HG03108 (cell line): ENCODE results near the gene AKNAD1.
"Not testable (repeated sequence)": the region's sequence is repeated elsewhere in the genome, so short reads cannot be mapped to it uniquely, and the experiment has no call there.

Experiments used
- ATAC-seq: cut with Tn5 transposase; IDR thresholded peaks from one replicate; pipeline ENCODE4 v1.9.1; 2021; ENCODE audit warnings: moderate library complexity; ENCODE audit not compliant: unreplicated experiment

The AKNAD1 gene

GRCh38 chr1:108856994-108857393, at the start of gene AKNAD1:
Gene AKNAD1 (minus strand): TSS chr1:108857094. CDS start chr1:108852664, 4,430 bp downstream.
- no peak for ATAC-seq

DNA sequence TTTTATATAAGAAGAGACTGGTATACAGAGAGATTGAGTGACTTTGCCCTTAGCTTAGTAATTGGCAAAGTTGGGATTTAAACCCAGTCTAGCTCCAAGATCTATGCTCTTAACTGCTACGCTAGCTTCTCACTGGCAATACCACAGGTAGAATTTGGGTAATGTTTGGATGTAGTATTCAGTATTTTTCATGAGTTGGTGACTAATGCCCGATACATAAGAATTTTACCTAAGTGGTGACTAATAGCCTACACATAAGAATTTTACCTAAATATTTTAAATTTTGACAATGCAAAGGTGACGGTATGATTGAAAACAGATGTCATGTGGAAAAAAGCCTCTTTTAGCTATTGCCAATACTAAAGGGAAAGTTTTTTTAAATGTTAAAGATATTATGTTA, 44.2 kb upstream of the AKNAD1 start:
- ATAC-seq = no peak

DNA sequence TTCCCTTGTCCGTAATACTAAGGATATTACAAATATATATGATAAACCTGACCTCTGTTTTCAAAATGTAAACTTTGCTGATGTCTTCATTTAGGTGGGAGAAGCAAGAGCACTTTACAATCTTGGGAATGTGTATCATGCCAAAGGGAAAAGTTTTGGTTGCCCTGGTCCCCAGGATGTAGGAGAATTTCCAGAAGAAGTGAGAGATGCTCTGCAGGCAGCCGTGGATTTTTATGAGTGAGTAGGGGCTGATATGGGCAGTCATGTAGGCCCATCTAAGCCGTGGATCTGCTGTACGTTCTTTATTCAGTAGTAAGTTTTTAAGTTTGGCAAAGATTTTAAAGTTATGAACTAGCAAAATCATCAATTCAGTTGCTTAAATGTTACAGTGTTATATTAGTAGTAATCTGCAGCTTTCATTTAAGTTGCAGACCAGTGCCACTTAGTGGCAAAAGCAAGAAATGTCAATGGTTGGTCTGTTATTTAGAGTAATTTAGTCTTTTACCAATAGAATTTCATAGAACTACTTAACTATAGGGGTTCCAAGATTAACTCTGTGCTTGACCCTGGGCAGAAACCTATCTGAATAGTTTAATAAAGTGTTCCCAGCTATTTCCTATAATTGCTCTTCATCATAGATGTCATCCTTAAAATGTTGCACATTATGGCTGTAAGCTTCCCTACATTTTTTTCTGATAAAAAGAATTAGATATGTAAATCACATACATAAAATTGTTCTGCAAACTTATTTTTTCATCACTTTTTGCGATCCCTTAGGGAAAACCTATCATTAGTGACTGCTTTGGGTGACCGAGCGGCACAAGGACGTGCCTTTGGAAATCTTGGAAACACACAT, 41.2 kb upstream of the AKNAD1 start:
- no peak for ATAC-seq

DNA sequence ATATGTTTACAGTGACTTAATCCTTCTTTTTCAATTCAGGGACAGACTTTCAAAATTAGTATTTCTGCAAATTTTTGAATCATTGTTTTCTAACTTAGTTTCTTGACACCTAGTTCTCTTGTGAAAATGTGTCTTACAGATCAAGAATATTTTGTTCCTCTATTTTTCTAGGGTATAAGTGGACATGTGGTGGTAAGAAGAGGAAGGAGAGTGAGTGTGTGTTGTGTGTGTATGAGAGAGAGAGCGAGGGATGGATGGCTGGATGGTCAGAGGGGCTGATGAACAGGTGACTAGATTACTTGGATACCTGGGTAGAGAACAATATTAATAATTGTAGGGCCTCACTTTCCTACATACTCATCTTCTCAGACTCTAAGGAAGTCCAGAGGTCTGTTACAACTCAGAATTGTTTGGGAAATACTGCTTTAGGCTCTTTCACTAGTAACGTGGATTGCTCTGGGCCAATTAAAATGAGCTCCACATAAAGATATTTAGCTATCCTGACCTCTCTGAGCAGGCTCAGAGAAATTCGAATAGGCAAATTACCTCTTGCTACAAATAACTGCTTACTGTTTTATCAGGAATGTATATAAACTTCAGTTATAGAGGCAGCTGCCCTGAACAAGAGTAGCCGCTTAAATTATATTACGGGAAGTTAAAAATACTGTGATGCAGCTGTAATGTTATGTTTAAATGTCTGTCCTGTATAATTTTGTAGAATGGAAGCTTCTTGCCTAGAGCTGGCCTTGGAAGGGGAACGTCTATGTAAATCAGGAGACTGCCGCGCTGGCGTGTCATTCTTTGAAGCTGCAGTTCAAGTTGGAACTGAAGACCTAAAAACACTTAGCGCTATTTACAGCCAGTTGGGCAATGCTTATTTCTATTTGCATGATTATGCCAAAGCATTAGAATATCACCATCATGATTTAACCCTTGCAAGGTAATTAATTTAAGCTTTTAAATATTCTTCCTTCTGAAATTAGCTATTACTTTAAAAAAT, 39.6 kb upstream of the AKNAD1 start:
- ATAC-seq = no peak

- ATAC-seq = no peak
These were observed 36.2 kb upstream of the AKNAD1 start for GRCh38 chr1:108893141-108893530.

GRCh38 chr1:108892356-108893140, 35.7 kb upstream of the AKNAD1 start:
- ATAC-seq = no peak

DNA sequence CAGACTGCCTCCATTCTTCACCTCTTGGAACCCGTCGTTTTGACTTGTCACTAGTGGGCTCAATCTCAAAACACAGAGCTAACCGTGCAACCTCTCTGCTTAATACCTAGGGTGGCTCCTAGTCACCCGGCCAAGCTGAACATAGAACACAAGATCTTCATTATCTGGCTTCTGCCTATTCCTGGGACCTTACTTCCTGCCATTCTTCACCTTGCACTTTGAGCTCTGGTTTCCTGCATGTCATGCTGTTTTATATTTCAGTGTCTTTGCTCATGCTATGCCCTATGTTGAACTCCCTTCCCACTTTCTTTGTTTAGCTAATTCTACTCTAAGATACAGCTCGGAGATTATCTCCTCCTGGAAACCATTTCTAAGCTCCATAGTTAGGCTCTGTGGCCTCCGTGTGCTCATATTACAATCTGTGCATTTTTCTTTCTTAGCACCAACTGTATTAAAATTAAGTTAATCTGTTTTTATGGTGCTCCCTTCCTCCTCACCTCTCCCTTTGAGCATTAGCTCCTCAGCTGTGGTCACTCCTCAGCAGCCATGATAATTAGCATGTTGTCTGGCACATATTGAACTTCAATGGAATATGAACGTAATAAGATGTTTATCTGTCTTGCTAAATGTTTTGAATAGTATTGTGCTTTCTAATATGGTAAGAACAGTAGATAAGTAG, 33.0 kb upstream of the AKNAD1 start:
- ATAC-seq = no peak

DNA sequence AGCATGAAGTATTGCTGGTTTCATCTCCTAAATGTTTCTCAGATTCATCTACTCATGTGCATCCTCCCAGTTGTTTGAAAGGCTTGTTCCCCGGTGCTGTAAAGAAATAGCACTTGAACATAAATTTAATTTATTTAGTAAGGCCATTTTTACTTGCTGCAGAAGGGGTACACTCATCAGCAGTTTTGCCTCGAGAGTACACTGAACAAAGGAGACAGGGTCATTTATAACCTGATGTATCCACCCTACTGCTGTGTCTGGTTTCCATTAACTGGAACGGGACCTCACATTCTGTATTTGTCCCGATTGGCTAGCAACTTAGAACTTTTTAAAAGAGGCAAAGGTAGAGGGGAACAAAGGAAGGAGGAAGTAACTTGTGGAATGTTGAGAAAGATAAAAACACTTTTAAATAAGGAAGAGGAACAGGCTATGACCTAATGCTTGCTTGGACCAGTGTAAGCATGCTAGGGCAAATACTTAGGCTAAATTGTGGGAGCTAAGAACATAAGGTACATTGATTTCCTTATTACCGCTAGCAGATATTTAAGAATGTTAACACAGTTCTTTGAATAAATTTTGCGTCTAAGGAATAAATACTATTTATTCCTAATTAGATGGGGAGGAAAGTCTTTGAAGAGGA, 32.2 kb upstream of the AKNAD1 start:
- ATAC-seq = not testable (repeated sequence)

- ATAC-seq = no peak
These were observed 29.4 kb upstream of the AKNAD1 start for GRCh38 chr1:108886292-108886691.

GRCh38 chr1:108884968-108885367, 28.1 kb upstream of the AKNAD1 start:
- ATAC-seq = no peak

- ATAC-seq = no peak
These were observed 25.9 kb upstream of the AKNAD1 start for GRCh38 chr1:108882837-108883236.

GRCh38 chr1:108881369-108881768, 24.5 kb upstream of the AKNAD1 start:
- ATAC-seq = no peak

DNA sequence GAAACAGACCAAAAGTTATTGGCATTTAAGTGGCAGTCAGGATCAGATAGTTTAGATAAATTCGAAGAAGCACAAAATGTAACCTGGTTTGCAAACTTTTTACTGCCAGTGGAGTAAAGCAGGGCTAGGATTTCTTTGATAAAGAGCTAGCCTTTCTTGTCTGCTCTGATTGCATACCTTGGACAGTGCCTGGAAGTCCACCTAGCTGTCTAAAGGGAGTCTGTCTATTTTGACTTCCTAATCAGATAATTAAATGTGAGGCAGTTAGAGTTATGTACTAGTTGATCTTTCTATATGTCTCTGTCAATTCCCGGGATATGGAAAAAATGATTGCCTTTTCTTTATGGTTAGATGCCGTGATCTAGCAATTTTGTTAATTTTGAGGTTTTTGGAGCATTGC, 24.0 kb upstream of the AKNAD1 start:
- ATAC-seq = no peak

DNA sequence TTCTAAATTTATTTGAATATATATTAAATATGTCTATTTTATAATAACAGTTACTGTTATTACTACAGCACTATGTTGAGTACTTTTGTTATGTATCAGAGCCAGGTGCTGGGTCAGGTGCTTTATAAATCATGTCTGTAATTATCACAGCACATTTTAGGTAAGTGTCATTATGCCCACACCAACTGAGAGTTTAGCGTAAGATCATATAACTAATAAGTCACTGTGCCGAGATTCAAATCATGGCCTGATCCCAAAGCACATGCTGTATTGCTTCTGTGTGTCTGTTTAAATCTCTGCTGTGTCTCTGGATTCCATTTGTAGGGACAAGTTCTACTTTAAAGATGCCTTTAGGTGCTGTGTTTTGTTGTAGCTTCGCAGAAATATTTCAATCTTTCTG, 21.8 kb upstream of the AKNAD1 start:
- no peak for ATAC-seq

GRCh38 chr1:108878160-108878469, 21.2 kb upstream of the AKNAD1 start:
- ATAC-seq = no peak

- ATAC-seq = no peak
These were observed 20.7 kb upstream of the AKNAD1 start for GRCh38 chr1:108877348-108878159.

GRCh38 chr1:108871050-108871724, 14.3 kb upstream of the AKNAD1 start:
- ATAC-seq = no peak

DNA sequence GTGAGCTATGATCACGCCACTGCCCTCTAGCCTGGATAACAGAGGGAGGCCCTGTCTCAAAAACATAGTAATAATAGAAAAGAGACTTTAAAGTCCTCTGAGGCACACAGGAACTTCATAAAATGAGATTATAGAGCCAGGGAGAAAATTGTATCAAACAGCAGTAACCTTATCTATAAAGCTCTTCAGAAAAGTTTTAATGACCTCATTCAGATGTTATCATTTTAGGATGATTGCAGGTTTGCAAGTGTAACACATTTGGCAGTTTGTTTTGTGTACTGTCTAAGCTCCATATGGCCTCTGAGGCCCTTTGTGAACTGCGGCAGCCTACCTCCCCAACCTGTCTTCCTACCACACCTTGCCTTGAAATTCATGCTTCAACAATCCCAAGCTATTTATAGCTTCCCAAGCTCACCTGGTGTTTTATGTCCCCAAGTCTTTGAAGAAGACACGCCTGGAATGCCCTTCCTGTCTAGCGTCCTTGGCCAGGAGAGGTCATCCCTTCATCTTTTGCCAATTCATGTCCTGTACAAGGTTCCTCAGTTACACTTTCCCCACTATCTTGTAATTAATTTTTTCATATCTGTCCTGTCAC, 8.5 kb upstream of the AKNAD1 start:
- ATAC-seq = no peak
